Measurements from ENCODE around the gene FRK.
"Not testable (repeated sequence)": the region's sequence is repeated elsewhere in the genome, so short reads cannot be mapped to it uniquely, and the experiment has no call there.

GRCh38 chr6:115960286-115960685, 100.4 kb downstream of the FRK start:
- not testable (repeated sequence) for TF ChIP-seq POLR2A, CTCF (IDR thresholded peaks at IDR 0.05)

Data from sigmoid colon (tissue), 3 donors.